B cell (primary cell): ENCODE measurements around the gene RIMS3. TPM values are rescaled to one million over a fixed set of nuclear protein-coding genes. Genes with fewer than 3 reads are reported as not detected.

Source experiments
- ATAC-seq: fragments of 200-7000 bp; cut with Tn5 transposase; one replicate; pipeline ENCODE4 v1.10.0; 2021; ENCODE audit warnings: low read depth, mild to moderate bottlenecking, moderate number of reproducible peaks, moderate library complexity
- CTCF ChIA-PET: fragments of 350-600 bp; sonication (Branson Sonifier 250); formaldehyde crosslinking; loops from one replicate; lab custom pipeline; 2021; ENCODE audit warnings: antibody characterized with exemption, inconsistent platforms; lab: Charles Lee
- POLR2A ChIA-PET: fragments of 350-600 bp; sonication (Branson Sonifier 250); formaldehyde crosslinking; loops from one replicate; lab custom pipeline; 2021; ENCODE audit warnings: antibody characterized with exemption; lab: Charles Lee
- DNase-seq: peaks from one replicate; pipeline ENCODE4 v3.0.0; 2013
- H2AFZ ChIP-seq: 2 replicates; pipeline ENCODE4 v1.6.1; 2012; ENCODE audit warnings: mild to moderate bottlenecking, low read depth, low read length; ENCODE audit not compliant: insufficient read depth, poor library complexity, severe bottlenecking
- H3K27ac ChIP-seq, 2 donors: 1 replicate in 1 of 2; 2 replicates in 1 of 2; pipeline ENCODE4 v1.5.1; 2012 to 2013; ENCODE audit warnings: low read length in 2 of 2, mild to moderate bottlenecking in 2 of 2, moderate library complexity in 1 of 2
- H3K27me3 ChIP-seq, 4 experiments: fragments of 200-600 bp in 1 of 4; sonication (generic) in 1 of 4; replicated peaks in 1 of 4; 1 replicate in 2 of 4; 2 replicates in 2 of 4; pipeline versions ENCODE4 v1.6.1 to v1.7.0; 2013 to 2016; ENCODE audit warnings: low read length in 3 of 4, mild to moderate bottlenecking in 2 of 4, mixed read lengths in 1 of 4, moderate library complexity in 1 of 4; ENCODE audit not compliant: insufficient read depth in 4 of 4, control insufficient read depth in 3 of 4; ENCODE audit errors: control extremely low read depth in 1 of 4
- H3K36me3 ChIP-seq, 2 experiments: replicated peaks in 1 of 2; 1 replicate in 1 of 2; 2 replicates in 1 of 2; pipeline versions ENCODE4 v1.6.1 to v1.7.1; 2013; ENCODE audit warnings: low read length in 1 of 2; ENCODE audit not compliant: insufficient read depth in 2 of 2, control insufficient read depth in 1 of 2; ENCODE audit errors: control extremely low read depth in 1 of 2, extremely low read depth in 1 of 2
- H3K4me1 ChIP-seq, 2 donors: fragments of 200-600 bp in 1 of 2; sonication (generic) in 1 of 2; 1 replicate in 1 of 2; 2 replicates in 1 of 2; pipeline versions ENCODE4 v1.5.1 to v1.6.1; 2013 to 2017; ENCODE audit warnings: low read length in 2 of 2; ENCODE audit not compliant: control insufficient read depth in 2 of 2, insufficient read depth in 2 of 2
- H3K4me2 ChIP-seq: replicated peaks from 2 replicates; pipeline ENCODE3; 2012; ENCODE audit warnings: mild to moderate bottlenecking, low read depth, low read length; ENCODE audit not compliant: poor library complexity, severe bottlenecking
- H3K4me3 ChIP-seq, 5 experiments: fragments of 200-600 bp in 1 of 5; sonication (generic) in 1 of 5; 1 replicate in 3 of 5; 2 replicates in 2 of 5; pipeline versions ENCODE4 v1.5.1 to v1.7.0; 2011 to 2016; ENCODE audit warnings: low read length in 4 of 5, mild to moderate bottlenecking in 4 of 5, low read depth in 2 of 5, control low read depth in 1 of 5, moderate library complexity in 1 of 5; ENCODE audit not compliant: insufficient read depth in 1 of 5; ENCODE audit errors: control extremely low read depth in 1 of 5, extremely low read depth in 1 of 5
- H3K79me2 ChIP-seq: fragments of 200-600 bp; sonication (generic); one replicate; pipeline ENCODE4 v1.6.0; 2016; ENCODE audit warnings: low read length; ENCODE audit not compliant: control insufficient read depth, insufficient read depth
- H3K9ac ChIP-seq: fragments of 200-600 bp; sonication (generic); 2 replicates; pipeline ENCODE4 v1.6.1; 2017; ENCODE audit warnings: mild to moderate bottlenecking, low read length, moderate library complexity
- H3K9me3 ChIP-seq, 3 donors: one replicate each; pipeline versions ENCODE4 v1.6.1 to v1.7.1; 2013; ENCODE audit warnings: low read length in 2 of 3; ENCODE audit not compliant: control insufficient read depth in 2 of 3, insufficient read depth in 1 of 3; ENCODE audit errors: control extremely low read depth in 1 of 3
- H4K20me1 ChIP-seq: 2 replicates; pipeline ENCODE4 v1.6.0; 2012; ENCODE audit warnings: mild to moderate bottlenecking, low read length; ENCODE audit not compliant: insufficient read depth, control insufficient read depth, poor library complexity, severe bottlenecking
- H3K27ac Mint-ChIP-seq: one replicate; pipeline ENCODE4 v1.8.0; 2021; ENCODE audit warnings: mixed read lengths
- H3K27me3 Mint-ChIP-seq: one replicate; pipeline ENCODE4 v1.8.0; 2021; ENCODE audit warnings: mixed read lengths
- H3K4me1 Mint-ChIP-seq: one replicate; pipeline ENCODE4 v1.8.0; 2021; ENCODE audit warnings: mixed read lengths
- H3K4me3 Mint-ChIP-seq: one replicate; pipeline ENCODE4 v1.8.0; 2021; ENCODE audit warnings: mixed read lengths
- H3K9me3 Mint-ChIP-seq: one replicate; pipeline ENCODE4 v1.8.0; 2022; ENCODE audit warnings: mixed read lengths; ENCODE audit not compliant: insufficient read depth
- CTCF ChIP-seq: fragments of 200-600 bp; IDR thresholded peaks from one replicate; pipeline ENCODE4 v1.8.0; 2022; ENCODE audit warnings: antibody characterized with exemption, mild to moderate bottlenecking
- EZH2 ChIP-seq: IDR thresholded peaks from 2 replicates; pipeline ENCODE4 v1.6.1; 2012; ENCODE audit warnings: borderline replicate concordance, low read depth, mild to moderate bottlenecking, moderate library complexity, low read length; ENCODE audit not compliant: insufficient read depth, poor library complexity, severe bottlenecking
- WGBS: methylation state at CpG from one replicate; pipeline ENCODE4 v1.1.5; 2013; ENCODE audit warnings: missing lambda C conversion rate; ENCODE audit not compliant: insufficient coverage; 5-methylcytosine and 5-hydroxymethylcytosine counted together
- intact Hi-C: fragments of 100-400 bp; cut with micrococcal nuclease; formaldehyde crosslinking; loops from one replicate; pipeline ENCODE4 v1.10.0; 2022
- polyA plus RNA-seq: library from polyadenylated mRNA; depleted of rRNA; stranded (reverse); fragments of >200 nt; gene quantifications from 2 replicates; pipeline ENCODE4 v1.2.3, GENCODE V29; 2012
- total RNA-seq, 2 donors: library from RNA; stranded (reverse); fragments of 120-200 nt in 1 of 2; gene quantifications; 1 replicate in 1 of 2; 2 replicates in 1 of 2; pipeline versions ENCODE4 v1.2.3 to v1.2.4, GENCODE V29; 2013 to 2022

Gene RIMS3
- total and polyA plus RNA-seq, 2 donors (not counting 1 experiment from before 2014, with no cell fraction given), result 1.1 to 5.4 TPM

GRCh38 chr1:40706626-40707025 is 41.1 kb upstream of the RIMS3 start:
- H3K4me1 Mint-ChIP-seq, result peaks cover 76% of the 10 kb centered on the region
- no peak overlapping the region for H3K27ac ChIP-seq
- H3K36me3 ChIP-seq, result no peaks in the 10 kb centered on the region
- no peak for ATAC-seq
- no peaks in the 10 kb centered on the region for H3K9me3 Mint-ChIP-seq
- H3K27ac Mint-ChIP-seq, result peak overlapping the region; percentile 50
- WGBS, result no CpG with 5 or more reads among the region's 4 CpGs
- no peak overlapping the region for H3K4me3 Mint-ChIP-seq
- H3K79me2 ChIP-seq, result peaks cover 97% of the 10 kb centered on the region
- peaks cover 15% of the 10 kb centered on the region for H4K20me1 ChIP-seq
- H2AFZ ChIP-seq, result no peak overlapping the region
- intact Hi-C loops, result loop anchor here (5.0 kb wide), 1 partner anchor 664 kb away; the partner anchor contains the start of gene CAP1
- H3K4me3 ChIP-seq, result no peak overlapping the region
- DNase-seq, result no peak
- H3K27me3 ChIP-seq, result no peaks in the 10 kb centered on the region
- no peaks in the 10 kb centered on the region for H3K27me3 Mint-ChIP-seq
- POLR2A ChIA-PET, result no interaction called here
- H3K4me1 ChIP-seq, result peaks cover 58 to 60% of the 10 kb centered on the region in 2 donors
- H3K9me3 ChIP-seq, result no peaks in the 10 kb centered on the region
- H3K9ac ChIP-seq, result no peak overlapping the region
- H3K4me2 ChIP-seq, result no peak overlapping the region
- CTCF ChIA-PET, result no interaction called here
- TF ChIP-seq CTCF, result no peak
- no peak for TF ChIP-seq EZH2

- H3K36me3 ChIP-seq, result no peaks in the 10 kb centered on the region
- no peaks in the 10 kb centered on the region for H3K9me3 Mint-ChIP-seq
- no peak overlapping the region for H2AFZ ChIP-seq
- H4K20me1 ChIP-seq, result peaks cover 20% of the 10 kb centered on the region
- TF ChIP-seq EZH2 (no peak), CTCF (no peak)
- peaks cover 97% of the 10 kb centered on the region for H3K79me2 ChIP-seq
- intact Hi-C loops, result loop anchor here (5.0 kb wide), 1 partner anchor 663 kb away; the partner anchor contains the start of gene CAP1
- H3K27ac ChIP-seq, result peak overlapping the region in 1 of 2 donors; percentile 35
- ATAC-seq (no peak), DNase-seq (no peak)
- WGBS, result no CpG with 5 or more reads among the region's 3 CpGs
- peak overlapping the region; percentile 2 for H3K4me2 ChIP-seq
- H3K4me3 ChIP-seq, result no peak overlapping the region
- H3K4me1 ChIP-seq, result peaks cover 47 to 62% of the 10 kb centered on the region in 2 donors
- no peaks in the 10 kb centered on the region for H3K9me3 ChIP-seq
- H3K9ac ChIP-seq, result no peak overlapping the region
- ChIA-PET POLR2A (interaction anchor here (0.7 kb wide), 1 partner anchor 93 kb away, joined by 4 read pairs; no protein-coding TSS in a partner anchor), CTCF (interaction anchor here (0.9 to 3.0 kb wide), 2 partner anchors 14 to 17 kb away, joined by 3 to 11 read pairs; partner anchors contain the start of gene NFYC)
- peaks cover 72% of the 10 kb centered on the region for H3K4me1 Mint-ChIP-seq
- no peak overlapping the region for H3K4me3 Mint-ChIP-seq
- H3K27me3 Mint-ChIP-seq, result no peaks in the 10 kb centered on the region
- H3K27ac Mint-ChIP-seq, result peak overlapping the region; percentile 50
- H3K27me3 ChIP-seq, result no peaks in the 10 kb centered on the region
These were observed 39.6 kb upstream of the RIMS3 start for GRCh38 chr1:40704817-40705733.
